KMS-11 (cell line): ENCODE data around the gene FBXL17.

Source experiments
- H2AFZ ChIP-seq: fragments of 200-600 bp; sonication (generic); 2 replicates; pipeline ENCODE4 v1.6.1; 2016; ENCODE audit warnings: antibody characterized with exemption, mixed run types, low read depth
- H3K27ac ChIP-seq: fragments of 200-600 bp; sonication (generic); 2 replicates; pipeline ENCODE4 v1.6.1; 2016; ENCODE audit warnings: mild to moderate bottlenecking, mixed run types
- H3K27me3 ChIP-seq: fragments of 200-600 bp; sonication (generic); 2 replicates; pipeline ENCODE4 v1.6.1; 2017; ENCODE audit warnings: mild to moderate bottlenecking, low read depth, mixed run types, moderate library complexity; ENCODE audit not compliant: insufficient read depth
- H3K36me3 ChIP-seq: fragments of 200-600 bp; sonication (generic); 2 replicates; pipeline ENCODE4 v1.6.1; 2017; ENCODE audit warnings: mild to moderate bottlenecking, mixed run types; ENCODE audit not compliant: insufficient read depth
- H3K4me1 ChIP-seq: fragments of 200-600 bp; sonication (generic); 2 replicates; pipeline ENCODE4 v1.6.1; 2016; ENCODE audit warnings: mild to moderate bottlenecking, low read depth, mixed run types; ENCODE audit not compliant: poor library complexity, severe bottlenecking
- H3K4me2 ChIP-seq: fragments of 200-600 bp; sonication (generic); 2 replicates; pipeline ENCODE4 v1.7.0; 2016; ENCODE audit warnings: mild to moderate bottlenecking, mixed run types
- H3K4me3 ChIP-seq: fragments of 200-600 bp; sonication (generic); IDR thresholded peaks from 2 replicates; pipeline ENCODE4 v1.6.1; 2017; ENCODE audit warnings: low read depth, low read length, mixed read lengths; ENCODE audit not compliant: insufficient read depth
- H3K79me2 ChIP-seq: fragments of 200-600 bp; sonication (generic); 2 replicates; pipeline ENCODE4 v1.6.1; 2016; ENCODE audit warnings: low read depth, mixed run types; ENCODE audit not compliant: insufficient read depth
- H3K9ac ChIP-seq: fragments of 200-600 bp; sonication (generic); 2 replicates; pipeline ENCODE4 v1.6.1; 2016; ENCODE audit warnings: mild to moderate bottlenecking, mixed run types
- H4K20me1 ChIP-seq: fragments of 200-600 bp; sonication (generic); 2 replicates; pipeline ENCODE4 v1.6.1; 2016; ENCODE audit warnings: mild to moderate bottlenecking, mixed run types; ENCODE audit not compliant: insufficient read depth
- CTCF ChIP-seq: fragments of 200-600 bp; sonication (generic); conservative IDR thresholded peaks from 2 replicates; pipeline ENCODE4 v1.6.1; 2017; ENCODE audit warnings: low read depth, mild to moderate bottlenecking, antibody characterized with exemption, low read length, moderate library complexity, mixed read lengths

The FBXL17 gene

GRCh38 chr5:107809201-107810034 lies 572.5 kb downstream of the FBXL17 start:
- Histone ChIP-seq H3K79me2 (no peaks in the 10 kb centered on the region), H3K27me3 (no peaks in the 10 kb centered on the region), H3K4me3 (no peak overlapping the region), H2AFZ (no peak overlapping the region), H3K4me2 (no peak overlapping the region), H3K9ac (no peak overlapping the region), H4K20me1 (no peaks in the 10 kb centered on the region), H3K4me1 (no peaks in the 10 kb centered on the region), H3K27ac (no peak overlapping the region), H3K36me3 (no peaks in the 10 kb centered on the region)
- TF ChIP-seq CTCF: no peak
